BLaER1 treated with 17β-estradiol and CSF1 and Interleukin-3, amounts not matched to agents 10 nM and 100 nM (cell line): ENCODE results near the gene SMIM38.

Experiments used
- H3K27ac ChIP-seq, 11 experiments: shearing (Covaris generic); formaldehyde crosslinking; 2 replicates each; pipeline ENCODE4 v1.8.1; 2022
- H3K27me3 ChIP-seq, 11 experiments: shearing (Covaris generic); formaldehyde crosslinking; 2 replicates each; pipeline ENCODE4 v1.8.1; 2022
- H3K36me3 ChIP-seq, 11 experiments: shearing (Covaris generic); formaldehyde crosslinking; 2 replicates each; pipeline ENCODE4 v1.8.1; 2022
- H3K4me1 ChIP-seq, 10 experiments: shearing (Covaris generic); formaldehyde crosslinking; 2 replicates each; pipeline ENCODE4 v1.8.1; 2022
- H3K4me2 ChIP-seq, 11 experiments: shearing (Covaris generic); formaldehyde crosslinking; 2 replicates each; pipeline ENCODE4 v1.8.1; 2022
- H3K4me3 ChIP-seq, 10 experiments: shearing (Covaris generic); formaldehyde crosslinking; 2 replicates each; pipeline ENCODE4 v1.8.1; 2022
- H3K9ac ChIP-seq, 11 experiments: shearing (Covaris generic); formaldehyde crosslinking; 2 replicates each; pipeline ENCODE4 v1.8.1; 2022
- H3K9me3 ChIP-seq, 11 experiments: shearing (Covaris generic); formaldehyde crosslinking; replicated peaks in 1 of 11; 2 replicates each; pipeline ENCODE4 v1.8.1; 2022
- H4K20me1 ChIP-seq, 11 experiments: shearing (Covaris generic); formaldehyde crosslinking; 2 replicates each; pipeline ENCODE4 v1.8.1; 2022
- Cebpa-rat ChIP-seq, 11 experiments: shearing (Covaris generic); IDR thresholded peaks; 2 replicates each; pipeline ENCODE4 v1.8.1; 2022

Gene SMIM38

GRCh38 chr11:69157156-69157821 lies 1.6 kb downstream of the SMIM38 start:
- Histone ChIP-seq H3K4me1 (no peaks in the 10 kb centered on the region), H4K20me1 (0 out of 22 replicates have a peak, but pooled peaks cover 0 to 15% (median 0%) of the 10 kb centered on the region in 11 experiments), H3K9me3 (no peaks in the 10 kb centered on the region), H3K4me2 (no peak overlapping the region), H3K27ac (no peak overlapping the region), H3K4me3 (no peak overlapping the region), H3K9ac (no peak overlapping the region), H3K36me3 (no peaks in the 10 kb centered on the region), H3K27me3 (peaks cover 0 to 11% (median 0%) of the 10 kb centered on the region in 11 experiments; a peak in 2 of 22 replicates)
- TF ChIP-seq Cebpa-rat (IDR thresholded peaks at IDR 0.05), result no peak

GRCh38 chr11:69157822-69158231 lies 2.1 kb downstream of the SMIM38 start:
- H4K20me1 ChIP-seq, result 0 out of 22 replicates have a peak, but pooled peaks cover 0 to 15% (median 0%) of the 10 kb centered on the region in 11 experiments
- no peak overlapping the region for H3K4me3 ChIP-seq
- H3K9ac ChIP-seq, result no peak overlapping the region
- no peak overlapping the region for H3K4me2 ChIP-seq
- H3K36me3 ChIP-seq, result no peaks in the 10 kb centered on the region
- H3K27me3 ChIP-seq, result peaks cover 0 to 11% (median 0%) of the 10 kb centered on the region in 11 experiments; a peak in 2 of 22 replicates
- TF ChIP-seq Cebpa-rat (IDR thresholded peaks at IDR 0.05), result no peak
- no peak overlapping the region for H3K27ac ChIP-seq
- peaks cover 0 to 5% (median 3%) of the 10 kb centered on the region in 11 experiments; a peak in 11 of 22 replicates for H3K9me3 ChIP-seq
- no peaks in the 10 kb centered on the region for H3K4me1 ChIP-seq

GRCh38 chr11:69158301-69159149 lies 2.8 kb downstream of the SMIM38 start:
- no peak for TF ChIP-seq Cebpa-rat (IDR thresholded peaks at IDR 0.05)
- Histone ChIP-seq H3K4me3 (no peak overlapping the region), H3K36me3 (no peaks in the 10 kb centered on the region), H4K20me1 (0 out of 22 replicates have a peak, but pooled peaks cover 0 to 15% (median 0%) of the 10 kb centered on the region in 11 experiments), H3K9ac (no peak overlapping the region), H3K9me3 (peaks cover 0 to 12% (median 6%) of the 10 kb centered on the region in 11 experiments; a peak in 11 of 22 replicates), H3K4me1 (no peaks in the 10 kb centered on the region), H3K4me2 (no peak overlapping the region), H3K27ac (no peak overlapping the region), H3K27me3 (peaks cover 0 to 11% (median 0%) of the 10 kb centered on the region in 11 experiments; a peak in 2 of 22 replicates)

GRCh38 chr11:69159150-69159852 lies 3.6 kb downstream of the SMIM38 start:
- no peak for TF ChIP-seq Cebpa-rat (IDR thresholded peaks at IDR 0.05)
- H4K20me1 ChIP-seq, result 0 out of 22 replicates have a peak, but pooled peaks cover 0 to 15% (median 0%) of the 10 kb centered on the region in 11 experiments
- H3K36me3 ChIP-seq, result 0 out of 22 replicates have a peak, but pooled peaks cover 0 to 4% (median 0%) of the 10 kb centered on the region in 11 experiments

GRCh38 chr11:69160296-69161116 lies 4.8 kb downstream of the SMIM38 start:
- H3K27me3 ChIP-seq, result peaks cover 0 to 11% (median 0%) of the 10 kb centered on the region in 11 experiments; a peak in 2 of 22 replicates

More at GRCh38 chr11:69159150-69159852, 3.6 kb downstream of the SMIM38 start:
- Histone ChIP-seq H3K9ac (no peak overlapping the region), H3K27me3 (peaks cover 0 to 11% (median 0%) of the 10 kb centered on the region in 11 experiments; a peak in 2 of 22 replicates), H3K4me1 (no peaks in the 10 kb centered on the region), H3K27ac (no peak overlapping the region), H3K4me2 (no peak overlapping the region), H3K9me3 (peaks cover 7 to 20% (median 14%) of the 10 kb centered on the region in 11 experiments), H3K4me3 (no peak overlapping the region)

GRCh38 chr11:69161117-69161407 lies 5.3 kb downstream of the SMIM38 start:
- Histone ChIP-seq H3K36me3 (0 out of 22 replicates have a peak, but pooled peaks cover 0 to 4% (median 0%) of the 10 kb centered on the region in 11 experiments), H3K9me3 (peaks cover 13 to 24% (median 17%) of the 10 kb centered on the region in 11 experiments), H3K9ac (no peak overlapping the region), H3K4me2 (no peak overlapping the region), H4K20me1 (peaks cover 0 to 8% (median 0%) of the 10 kb centered on the region in 11 experiments; a peak in 2 of 22 replicates), H3K4me3 (no peak overlapping the region), H3K27me3 (peaks cover 0 to 11% (median 0%) of the 10 kb centered on the region in 11 experiments; a peak in 2 of 22 replicates), H3K27ac (no peak overlapping the region), H3K4me1 (peaks cover 3 to 5% (median 4%) of the 10 kb centered on the region in 10 experiments)
- TF ChIP-seq Cebpa-rat (IDR thresholded peaks at IDR 0.05), result no peak

More at GRCh38 chr11:69160296-69161116, 4.8 kb downstream of the SMIM38 start:
- TF ChIP-seq Cebpa-rat (IDR thresholded peaks at IDR 0.05), result no peak
- Histone ChIP-seq H3K9me3 (peaks cover 13 to 24% (median 17%) of the 10 kb centered on the region in 11 experiments), H3K27ac (no peak overlapping the region), H4K20me1 (0 out of 22 replicates have a peak, but pooled peaks cover 0 to 10% (median 0%) of the 10 kb centered on the region in 11 experiments), H3K9ac (no peak overlapping the region), H3K4me2 (no peak overlapping the region), H3K4me3 (no peak overlapping the region), H3K4me1 (no peaks in the 10 kb centered on the region), H3K36me3 (0 out of 22 replicates have a peak, but pooled peaks cover 0 to 4% (median 0%) of the 10 kb centered on the region in 11 experiments)

- Histone ChIP-seq H3K27ac (no peak overlapping the region), H4K20me1 (peaks cover 0 to 16% (median 0%) of the 10 kb centered on the region in 11 experiments; a peak in 2 of 22 replicates), H3K9ac (no peak overlapping the region), H3K9me3 (peaks cover 13 to 24% (median 17%) of the 10 kb centered on the region in 11 experiments), H3K36me3 (0 out of 22 replicates have a peak, but pooled peaks cover 0 to 4% (median 0%) of the 10 kb centered on the region in 11 experiments), H3K4me1 (peaks cover 18 to 19% (median 18%) of the 10 kb centered on the region in 10 experiments), H3K4me3 (no peak overlapping the region), H3K4me2 (no peak overlapping the region), H3K27me3 (peaks cover 0 to 6% (median 0%) of the 10 kb centered on the region in 11 experiments; a peak in 3 of 22 replicates)
- no peak for TF ChIP-seq Cebpa-rat (IDR thresholded peaks at IDR 0.05)
These were observed 6.8 kb downstream of the SMIM38 start for GRCh38 chr11:69162505-69162904.
